Right hindlimb (tissue), 1 donor: ENCODE measurements around the gene EPHB4.
"Not testable (repeated sequence)": the region's sequence is repeated elsewhere in the genome, so short reads cannot be mapped to it uniquely, and the experiment has no call there.

ENCODE experiments used
- DNase-seq: peaks from one replicate; pipeline ENCODE4 v3.0.0-alpha.2; 2018

EPHB4 gene

GRCh38 chr7:100783804-100784203, 43.5 kb downstream of the EPHB4 start:
- no peak for DNase-seq

GRCh38 chr7:100781255-100781654, 46.1 kb downstream of the EPHB4 start:
- no peak for DNase-seq

GRCh38 chr7:100779359-100779758, 48.0 kb downstream of the EPHB4 start:
- DNase-seq: no peak

- no peak for DNase-seq
These were observed 49.2 kb downstream of the EPHB4 start for GRCh38 chr7:100778061-100778621.

DNA sequence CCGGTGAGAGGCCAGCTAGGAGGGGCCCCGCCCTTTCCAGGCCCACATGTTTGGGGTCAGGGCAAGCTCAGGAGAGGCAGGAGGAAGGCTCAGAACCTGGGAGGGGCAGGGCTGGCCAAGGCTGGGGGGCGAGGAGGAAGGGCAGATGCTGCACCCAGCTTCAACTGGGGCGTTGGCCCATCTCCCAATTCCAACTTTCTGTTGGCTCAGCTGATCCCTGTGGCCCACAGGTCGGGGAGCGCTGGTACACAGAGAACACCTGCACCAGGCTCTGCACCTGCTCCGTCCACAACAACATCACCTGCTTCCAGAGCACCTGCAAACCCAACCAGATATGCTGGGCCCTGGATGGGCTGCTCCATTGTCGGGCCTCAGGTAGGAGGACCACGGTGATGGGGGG, 53.8 kb downstream of the EPHB4 start:
- no peak for DNase-seq

GRCh38 chr7:100768784-100769183, 58.5 kb downstream of the EPHB4 start:
- no peak for DNase-seq

- no peak for DNase-seq
These were observed 62.1 kb downstream of the EPHB4 start for GRCh38 chr7:100765250-100765649.

DNA sequence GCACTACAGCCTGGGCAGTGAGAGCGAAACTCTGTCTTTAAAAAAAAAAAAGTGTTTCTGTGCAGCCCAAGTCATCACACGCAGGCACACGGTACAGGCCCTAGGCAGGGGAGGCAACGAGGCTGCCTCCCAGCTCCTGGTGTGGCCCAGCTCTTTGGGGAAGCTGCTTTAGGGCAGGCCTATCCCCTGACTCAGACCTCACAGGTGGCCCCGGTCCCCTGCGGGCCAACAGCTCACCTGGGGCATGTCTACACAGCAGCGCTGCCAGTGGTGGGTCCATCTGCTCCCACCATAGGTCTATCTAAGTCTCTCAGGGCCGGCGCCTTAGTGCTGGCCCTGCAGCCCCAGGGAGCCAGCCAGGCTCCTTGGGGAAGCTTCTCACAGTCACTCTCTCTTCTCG, 62.5 kb downstream of the EPHB4 start:
- DNase-seq: no peak

DNA sequence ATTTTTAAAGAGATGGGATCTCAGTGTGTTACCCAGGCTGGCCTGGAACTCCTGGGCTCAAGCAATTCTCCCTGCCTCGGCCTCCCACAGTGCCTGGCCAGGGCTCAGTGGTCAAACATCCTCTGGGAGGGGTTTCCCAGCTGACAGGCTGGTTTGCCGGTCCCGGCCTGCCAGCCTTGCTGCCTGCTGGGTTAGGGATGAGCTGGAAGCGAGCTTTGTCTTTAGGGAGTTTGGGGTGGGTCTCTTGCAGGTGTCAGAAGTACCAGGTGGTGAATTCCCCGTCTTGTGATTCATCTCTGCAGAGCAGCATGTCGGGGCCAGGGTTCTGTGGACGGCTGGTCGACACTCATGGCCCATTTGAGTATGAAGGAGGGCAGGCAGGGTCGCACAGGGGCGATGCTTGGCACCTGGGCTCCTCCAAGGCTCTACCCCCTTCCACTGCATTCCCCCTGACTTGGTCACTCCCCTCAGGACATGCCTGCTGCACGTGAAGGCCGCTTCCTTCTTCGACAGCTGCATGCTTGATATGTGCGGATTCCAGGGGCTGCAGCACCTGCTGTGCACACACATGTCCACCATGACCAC, 63.7 kb downstream of the EPHB4 start:
- DNase-seq: no peak

DNA sequence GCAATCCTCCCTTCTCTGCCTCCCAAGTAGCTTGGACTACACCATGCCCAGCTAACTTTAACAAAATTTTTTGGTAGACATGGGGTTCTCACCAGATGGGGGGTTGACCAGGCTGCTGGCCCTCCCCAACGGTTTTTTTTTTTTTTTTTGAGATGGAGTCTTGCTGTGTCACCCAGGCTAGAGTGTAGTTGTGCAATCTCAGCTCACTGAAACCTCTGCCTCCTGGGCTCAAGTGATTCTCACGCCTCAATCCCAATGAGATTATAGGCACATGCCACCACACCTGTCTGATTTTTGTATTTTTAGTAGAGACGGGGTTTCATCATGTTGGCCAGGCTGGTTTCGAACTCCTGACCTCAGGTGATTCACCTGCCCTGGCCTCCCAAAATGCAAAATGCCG, 64.5 kb downstream of the EPHB4 start:
- DNase-seq: not testable (repeated sequence)

DNA sequence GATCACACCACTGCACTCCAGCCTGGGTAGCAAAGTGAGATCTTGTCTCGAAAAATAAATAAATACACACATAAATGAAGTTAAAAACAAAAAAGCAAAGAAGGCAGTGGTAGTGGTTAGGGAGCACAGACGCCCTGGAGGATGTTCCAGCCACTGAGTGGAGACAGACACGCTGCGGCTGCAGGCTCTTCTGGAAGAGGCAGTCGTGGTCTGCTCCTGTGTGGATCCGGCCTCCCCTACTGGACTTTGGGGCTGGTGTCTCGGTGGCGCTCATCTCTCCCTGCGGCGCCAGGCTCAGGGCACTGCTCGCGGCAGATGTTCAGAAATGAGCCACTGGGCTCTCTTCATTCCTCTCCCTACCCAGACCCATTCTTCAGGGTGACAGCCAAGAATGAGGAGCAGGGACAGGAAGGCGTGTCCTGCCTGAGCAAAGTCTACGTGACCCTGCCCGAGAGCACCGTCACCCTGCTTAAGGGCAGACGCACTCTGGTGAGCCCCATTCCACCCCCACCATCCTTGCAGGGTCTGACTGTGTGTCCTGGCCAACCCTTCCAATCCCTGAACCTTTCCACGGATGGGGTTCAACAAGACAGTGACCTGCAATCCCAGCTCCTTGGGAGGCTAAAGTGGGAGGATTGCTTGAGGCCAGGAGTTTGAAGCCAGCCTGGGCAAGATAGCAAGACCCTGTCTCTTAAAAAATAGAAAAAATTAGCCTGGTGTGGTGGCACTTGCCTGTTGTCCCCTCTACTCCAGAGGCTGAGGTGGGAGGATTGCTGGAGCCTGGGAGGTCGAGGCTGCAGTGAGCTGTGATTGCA, 67.8 kb downstream of the EPHB4 start:
- no peak for DNase-seq

DNA sequence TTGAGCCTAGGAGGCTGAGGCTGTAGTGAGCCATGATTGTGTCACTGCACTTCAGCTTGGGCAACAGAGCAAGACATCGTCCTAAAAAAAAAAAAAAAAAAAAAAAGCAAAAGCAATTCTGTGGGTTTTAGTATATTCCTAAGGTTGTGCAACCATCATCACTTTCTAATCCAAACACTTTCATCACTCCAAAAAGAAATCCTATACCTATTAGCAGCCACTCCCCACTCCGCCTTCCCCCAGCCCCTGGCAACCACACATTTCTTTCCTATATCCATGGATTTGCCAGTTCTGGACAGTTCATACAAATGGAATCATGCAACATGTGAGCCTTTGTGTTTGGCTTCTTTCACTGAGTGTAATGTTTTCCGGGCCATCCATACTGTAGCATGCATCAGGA, 73.6 kb downstream of the EPHB4 start:
- DNase-seq: no peak

- DNase-seq: no peak
These were observed 74.3 kb downstream of the EPHB4 start for GRCh38 chr7:100752994-100753393.
